OCI-LY3 (cell line): ENCODE data around the gene PAK4.

Source experiments
- CTCF ChIP-seq: fragments of 200-600, 300-600 bp; sonication (generic); IDR thresholded peaks from 2 replicates; pipeline ENCODE4 v1.5.1; 2014; ENCODE audit warnings: antibody characterized with exemption, low read length, low read depth
- EZH2phosphoT487 ChIP-seq: fragments of 200-600 bp; shearing (Covaris generic); IDR thresholded peaks from 2 replicates; pipeline ENCODE4 v1.6.1; 2018; ENCODE audit warnings: antibody characterized with exemption, mixed run types, low read depth

GRCh38 chr19:39193803-39194202 is 68.2 kb downstream of the PAK4 start:
- no peak for TF ChIP-seq CTCF
- no peak for TF ChIP-seq EZH2phosphoT487
